SK-N-SH treated with all-trans-retinoic acid at 6 μM for 48 hours (cell line): ENCODE data around the gene RAB39A.

Experiments
- ATAC-seq: fragments of 200-7000 bp; cut with Tn5 transposase; 3 replicates; pipeline ENCODE4 v1.9.1; 2020; ENCODE audit warnings: mild to moderate bottlenecking, moderate library complexity
- ARNTL ChIP-seq: fragments of 450-650 bp; formaldehyde crosslinking; IDR thresholded peaks from 2 replicates; pipeline ENCODE4 v1.5.0; 2020; ENCODE audit warnings: low read depth, mild to moderate bottlenecking, moderate library complexity, borderline replicate concordance
- BACH2 ChIP-seq: fragments of 250-450 bp; sonication (Bioruptor Pico); IDR thresholded peaks from 2 replicates; pipeline ENCODE4 v1.9.0; 2021; ENCODE audit warnings: mild to moderate bottlenecking, borderline replicate concordance
- CSDC2 ChIP-seq: fragments of 250-450 bp; sonication (Bioruptor Pico); IDR thresholded peaks from 2 replicates; pipeline ENCODE4 v1.5.0; 2020; ENCODE audit warnings: mild to moderate bottlenecking, moderate library complexity
- CSRNP3 ChIP-seq: fragments of 250-450 bp; sonication (Bioruptor Pico); IDR thresholded peaks from 2 replicates; pipeline ENCODE4 v1.5.1; 2021; ENCODE audit warnings: mild to moderate bottlenecking, moderate library complexity
- ESRRG ChIP-seq: fragments of 250-450 bp; sonication (Bioruptor Pico); IDR thresholded peaks from 2 replicates; pipeline ENCODE4 v1.6.1; 2021; ENCODE audit warnings: mild to moderate bottlenecking
- GLIS3 ChIP-seq: fragments of 250-450 bp; sonication (Bioruptor Pico); IDR thresholded peaks from 2 replicates; pipeline ENCODE4 v1.5.0; 2020; ENCODE audit warnings: mild to moderate bottlenecking, moderate library complexity
- ISL1 ChIP-seq: fragments of 250-450 bp; sonication (Bioruptor Pico); IDR thresholded peaks from 2 replicates; pipeline ENCODE4 v2.1.2; 2022; ENCODE audit warnings: mild to moderate bottlenecking, moderate library complexity
- OSR1 ChIP-seq: fragments of 250-450 bp; sonication (Bioruptor Pico); IDR thresholded peaks from 2 replicates; pipeline ENCODE4 v1.8.0; 2022; ENCODE audit warnings: moderate library complexity, mild to moderate bottlenecking, inconsistent platforms
- POU6F1 ChIP-seq: fragments of 250-450 bp; sonication (Bioruptor Pico); IDR thresholded peaks from 2 replicates; pipeline ENCODE4 v1.8.0; 2021; ENCODE audit warnings: low read depth, mild to moderate bottlenecking, moderate library complexity, borderline replicate concordance
- PPARA ChIP-seq: fragments of 250-450 bp; sonication (Bioruptor Pico); IDR thresholded peaks from 2 replicates; pipeline ENCODE4 v1.5.0; 2020; ENCODE audit warnings: mild to moderate bottlenecking, borderline replicate concordance
- RARB ChIP-seq: fragments of 250-450 bp; sonication (Bioruptor Pico); IDR thresholded peaks from 2 replicates; pipeline ENCODE4 v1.8.0; 2021; ENCODE audit warnings: mild to moderate bottlenecking, moderate library complexity
- TCF4 ChIP-seq: fragments of 250-450 bp; sonication (Bioruptor Pico); IDR thresholded peaks from 2 replicates; pipeline ENCODE4 v1.8.0; 2021; ENCODE audit warnings: mild to moderate bottlenecking, moderate library complexity, borderline replicate concordance
- TOX ChIP-seq: fragments of 250-450 bp; sonication (Bioruptor Pico); IDR thresholded peaks from 2 replicates; pipeline ENCODE4 v1.8.0; 2021; ENCODE audit warnings: mild to moderate bottlenecking, moderate library complexity, borderline replicate concordance
- ZC3H10 ChIP-seq: fragments of 250-450 bp; sonication (Bioruptor Pico); IDR thresholded peaks from 2 replicates; pipeline ENCODE4 v1.5.1; 2021; ENCODE audit warnings: mild to moderate bottlenecking, moderate library complexity
- ZFP3 ChIP-seq: fragments of 250-450 bp; sonication (Bioruptor Pico); IDR thresholded peaks from 2 replicates; pipeline ENCODE4 v1.5.0; 2020; ENCODE audit warnings: mild to moderate bottlenecking, moderate library complexity
- ZFP30 ChIP-seq: fragments of 450-650 bp; formaldehyde crosslinking; IDR thresholded peaks from 2 replicates; pipeline ENCODE4 v1.5.0; 2022; ENCODE audit warnings: mild to moderate bottlenecking, moderate library complexity
- ZNF565 ChIP-seq: fragments of 450-650 bp; formaldehyde crosslinking; conservative IDR thresholded peaks from 2 replicates; pipeline ENCODE4 v1.5.0; 2020; ENCODE audit warnings: low read depth, mild to moderate bottlenecking, moderate library complexity
- ZNF70 ChIP-seq: fragments of 450-650 bp; formaldehyde crosslinking; IDR thresholded peaks from 2 replicates; pipeline ENCODE4 v1.5.0; 2020; ENCODE audit warnings: mild to moderate bottlenecking, moderate library complexity
- ZNF8 ChIP-seq: fragments of 450-650 bp; formaldehyde crosslinking; IDR thresholded peaks from 2 replicates; pipeline ENCODE4 v1.5.0; 2020; ENCODE audit warnings: mild to moderate bottlenecking, moderate library complexity
- TF ChIP-seq, protein P1 (sequence below): fragments of 250-450 bp; sonication (Bioruptor Pico); IDR thresholded peaks from 2 replicates; pipeline ENCODE4 v1.5.1; 2020; ENCODE audit warnings: low read depth, mild to moderate bottlenecking, moderate library complexity
- TF ChIP-seq, protein P2 (sequence below): fragments of 250-450 bp; sonication (Bioruptor Pico); IDR thresholded peaks from 2 replicates; pipeline ENCODE4 v1.5.0; 2020; ENCODE audit warnings: mild to moderate bottlenecking, moderate library complexity
- TF ChIP-seq, protein P3 (sequence below): fragments of 250-450 bp; sonication (Bioruptor Pico); IDR thresholded peaks from 2 replicates; pipeline ENCODE4 v1.8.0; 2020; ENCODE audit warnings: mild to moderate bottlenecking, moderate library complexity, borderline replicate concordance

RAB39A gene

DNA sequence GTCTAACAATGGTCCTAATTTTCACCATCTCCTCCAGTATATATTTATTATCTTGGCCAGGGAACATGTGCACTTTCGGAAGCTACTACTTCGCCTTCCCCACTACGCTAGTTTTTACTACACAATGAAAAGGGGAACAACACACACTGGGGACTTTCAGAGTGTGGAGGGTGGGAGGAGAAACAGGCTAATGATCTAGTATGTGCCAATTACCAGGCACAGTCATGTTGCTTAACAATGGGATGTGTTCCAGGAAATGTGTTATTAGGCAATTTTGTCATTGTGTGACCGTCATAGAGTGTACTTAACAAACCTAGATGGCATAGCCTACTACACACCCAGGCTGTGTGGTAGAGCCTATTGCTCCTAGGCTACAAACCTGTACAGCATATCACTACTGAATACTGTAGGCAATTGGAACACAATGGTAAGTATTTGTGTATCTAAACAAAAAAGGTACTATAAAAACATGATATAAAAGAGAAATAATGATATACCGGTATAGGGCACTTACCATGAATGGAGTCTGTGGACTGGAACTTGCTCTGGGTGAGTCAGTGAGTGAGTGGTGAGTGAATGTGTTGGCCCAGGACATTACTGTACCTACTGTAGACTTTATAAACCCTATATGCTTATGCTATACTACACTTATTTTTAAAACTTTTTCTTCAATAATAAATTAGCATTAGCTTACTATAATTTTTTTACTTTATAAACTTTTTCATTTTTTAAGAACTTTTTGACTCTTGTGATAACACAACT lies 60.3 kb downstream of the RAB39A start:
- ATAC-seq, result no peak
- TF ChIP-seq ZFP30 (CRISPR knock-in tag), result no peak
- TF ChIP-seq ZFP3 (CRISPR knock-in tag), result no peak
- no peak for TF ChIP-seq RARB (CRISPR knock-in tag)
- TF ChIP-seq OSR1 (CRISPR knock-in tag), result no peak
- TF ChIP-seq GLIS3 (CRISPR knock-in tag), result no peak
- TF ChIP-seq ZC3H10 (CRISPR knock-in tag), result no peak
- TF ChIP-seq TOX, result no peak
- TF ChIP-seq ZNF565 (CRISPR knock-in tag), result no peak
- TF ChIP-seq CSDC2 (CRISPR knock-in tag), result no peak
- TF ChIP-seq, protein P1, sequence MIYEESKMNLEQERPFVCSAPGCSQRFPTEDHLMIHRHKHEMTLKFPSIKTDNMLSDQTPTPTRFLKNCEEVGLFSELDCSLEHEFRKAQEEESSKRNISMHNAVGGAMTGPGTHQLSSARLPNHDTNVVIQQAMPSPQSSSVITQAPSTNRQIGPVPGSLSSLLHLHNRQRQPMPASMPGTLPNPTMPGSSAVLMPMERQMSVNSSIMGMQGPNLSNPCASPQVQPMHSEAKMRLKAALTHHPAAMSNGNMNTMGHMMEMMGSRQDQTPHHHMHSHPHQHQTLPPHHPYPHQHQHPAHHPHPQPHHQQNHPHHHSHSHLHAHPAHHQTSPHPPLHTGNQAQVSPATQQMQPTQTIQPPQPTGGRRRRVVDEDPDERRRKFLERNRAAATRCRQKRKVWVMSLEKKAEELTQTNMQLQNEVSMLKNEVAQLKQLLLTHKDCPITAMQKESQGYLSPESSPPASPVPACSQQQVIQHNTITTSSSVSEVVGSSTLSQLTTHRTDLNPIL (CRISPR knock-in tag), result no peak
- no peak for TF ChIP-seq POU6F1
- no peak for TF ChIP-seq CSRNP3 (CRISPR knock-in tag)
- TF ChIP-seq ESRRG (CRISPR knock-in tag), result no peak
- TF ChIP-seq, protein P2, sequence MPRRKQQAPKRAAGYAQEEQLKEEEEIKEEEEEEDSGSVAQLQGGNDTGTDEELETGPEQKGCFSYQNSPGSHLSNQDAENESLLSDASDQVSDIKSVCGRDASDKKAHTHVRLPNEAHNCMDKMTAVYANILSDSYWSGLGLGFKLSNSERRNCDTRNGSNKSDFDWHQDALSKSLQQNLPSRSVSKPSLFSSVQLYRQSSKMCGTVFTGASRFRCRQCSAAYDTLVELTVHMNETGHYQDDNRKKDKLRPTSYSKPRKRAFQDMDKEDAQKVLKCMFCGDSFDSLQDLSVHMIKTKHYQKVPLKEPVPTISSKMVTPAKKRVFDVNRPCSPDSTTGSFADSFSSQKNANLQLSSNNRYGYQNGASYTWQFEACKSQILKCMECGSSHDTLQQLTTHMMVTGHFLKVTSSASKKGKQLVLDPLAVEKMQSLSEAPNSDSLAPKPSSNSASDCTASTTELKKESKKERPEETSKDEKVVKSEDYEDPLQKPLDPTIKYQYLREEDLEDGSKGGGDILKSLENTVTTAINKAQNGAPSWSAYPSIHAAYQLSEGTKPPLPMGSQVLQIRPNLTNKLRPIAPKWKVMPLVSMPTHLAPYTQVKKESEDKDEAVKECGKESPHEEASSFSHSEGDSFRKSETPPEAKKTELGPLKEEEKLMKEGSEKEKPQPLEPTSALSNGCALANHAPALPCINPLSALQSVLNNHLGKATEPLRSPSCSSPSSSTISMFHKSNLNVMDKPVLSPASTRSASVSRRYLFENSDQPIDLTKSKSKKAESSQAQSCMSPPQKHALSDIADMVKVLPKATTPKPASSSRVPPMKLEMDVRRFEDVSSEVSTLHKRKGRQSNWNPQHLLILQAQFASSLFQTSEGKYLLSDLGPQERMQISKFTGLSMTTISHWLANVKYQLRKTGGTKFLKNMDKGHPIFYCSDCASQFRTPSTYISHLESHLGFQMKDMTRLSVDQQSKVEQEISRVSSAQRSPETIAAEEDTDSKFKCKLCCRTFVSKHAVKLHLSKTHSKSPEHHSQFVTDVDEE (CRISPR knock-in tag), result no peak
- TF ChIP-seq ARNTL (CRISPR knock-in tag), result no peak
- TF ChIP-seq ZNF8 (CRISPR knock-in tag), result no peak
- no peak for TF ChIP-seq PPARA (CRISPR knock-in tag)
- TF ChIP-seq ZNF70 (CRISPR knock-in tag), result no peak
- TF ChIP-seq, all 23 proteins: peak for 0

DNA sequence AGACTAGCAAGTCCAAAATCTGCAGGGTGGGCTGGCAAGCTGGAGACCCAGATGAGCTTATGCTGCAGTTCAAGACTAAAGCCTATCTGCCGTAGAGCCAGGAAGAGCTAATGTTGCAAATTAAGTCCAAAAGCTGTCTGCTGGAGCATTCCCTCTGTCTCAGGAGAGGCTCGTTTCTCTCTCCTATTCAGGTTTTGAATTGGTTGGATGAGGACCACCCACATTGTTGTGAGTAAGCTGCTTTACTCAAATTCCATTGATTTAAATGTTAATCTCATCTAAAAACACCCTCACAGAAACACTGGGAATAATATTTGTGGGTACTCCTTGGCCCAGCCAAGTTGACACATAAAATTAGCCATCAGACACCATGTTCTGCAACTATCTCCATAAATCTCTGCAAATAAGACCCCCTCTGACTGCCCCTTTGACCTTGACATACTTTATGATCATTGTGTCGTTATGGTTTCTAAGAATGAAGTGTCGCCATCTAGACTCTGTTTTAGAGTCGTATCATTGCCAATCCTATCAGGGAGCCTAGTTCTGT lies 63.7 kb downstream of the RAB39A start:
- TF ChIP-seq CSRNP3 (CRISPR knock-in tag), result no peak
- TF ChIP-seq BACH2 (CRISPR knock-in tag), result no peak
- TF ChIP-seq, protein P1 (CRISPR knock-in tag), result no peak
- no peak for TF ChIP-seq CSDC2 (CRISPR knock-in tag)
- TF ChIP-seq ZNF8 (CRISPR knock-in tag), result no peak
- TF ChIP-seq ISL1 (CRISPR knock-in tag), result no peak
- TF ChIP-seq ZFP3 (CRISPR knock-in tag), result no peak
- TF ChIP-seq POU6F1, result no peak
- TF ChIP-seq PPARA (CRISPR knock-in tag), result no peak
- no peak for TF ChIP-seq ZNF70 (CRISPR knock-in tag)
- TF ChIP-seq TCF4 (CRISPR knock-in tag), result no peak
- TF ChIP-seq, protein P3, sequence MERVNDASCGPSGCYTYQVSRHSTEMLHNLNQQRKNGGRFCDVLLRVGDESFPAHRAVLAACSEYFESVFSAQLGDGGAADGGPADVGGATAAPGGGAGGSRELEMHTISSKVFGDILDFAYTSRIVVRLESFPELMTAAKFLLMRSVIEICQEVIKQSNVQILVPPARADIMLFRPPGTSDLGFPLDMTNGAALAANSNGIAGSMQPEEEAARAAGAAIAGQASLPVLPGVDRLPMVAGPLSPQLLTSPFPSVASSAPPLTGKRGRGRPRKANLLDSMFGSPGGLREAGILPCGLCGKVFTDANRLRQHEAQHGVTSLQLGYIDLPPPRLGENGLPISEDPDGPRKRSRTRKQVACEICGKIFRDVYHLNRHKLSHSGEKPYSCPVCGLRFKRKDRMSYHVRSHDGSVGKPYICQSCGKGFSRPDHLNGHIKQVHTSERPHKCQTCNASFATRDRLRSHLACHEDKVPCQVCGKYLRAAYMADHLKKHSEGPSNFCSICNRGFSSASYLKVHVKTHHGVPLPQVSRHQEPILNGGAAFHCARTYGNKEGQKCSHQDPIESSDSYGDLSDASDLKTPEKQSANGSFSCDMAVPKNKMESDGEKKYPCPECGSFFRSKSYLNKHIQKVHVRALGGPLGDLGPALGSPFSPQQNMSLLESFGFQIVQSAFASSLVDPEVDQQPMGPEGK (CRISPR knock-in tag), result no peak
- TF ChIP-seq RARB (CRISPR knock-in tag), result no peak
- no peak for TF ChIP-seq ARNTL (CRISPR knock-in tag)
- TF ChIP-seq ZFP30 (CRISPR knock-in tag), result no peak
- no peak for TF ChIP-seq OSR1 (CRISPR knock-in tag)
- TF ChIP-seq TOX, result no peak
- no peak for ATAC-seq
